Posterior cingulate gyrus (tissue), 11 donors: ENCODE measurements around the gene NLE1.
A peak's percentile ranks its signal among the peaks of the same experiment; 100 is the strongest.
"Not testable (repeated sequence)": the region's sequence is repeated elsewhere in the genome, so short reads cannot be mapped to it uniquely, and the experiment has no call there.

ENCODE experiments used
- DNase-seq, 10 donors: peaks; one replicate each; pipeline versions ENCODE4 v3.0.0 to v3.0.0-alpha.2; 2020 to 2021; ENCODE audit warnings: mixed read lengths in 3 of 10
- intact Hi-C: fragments of 100-400 bp; cut with DNase I; formaldehyde crosslinking; loops from one replicate; pipeline ENCODE4 v1.15.1; 2023

Gene NLE1

DNA sequence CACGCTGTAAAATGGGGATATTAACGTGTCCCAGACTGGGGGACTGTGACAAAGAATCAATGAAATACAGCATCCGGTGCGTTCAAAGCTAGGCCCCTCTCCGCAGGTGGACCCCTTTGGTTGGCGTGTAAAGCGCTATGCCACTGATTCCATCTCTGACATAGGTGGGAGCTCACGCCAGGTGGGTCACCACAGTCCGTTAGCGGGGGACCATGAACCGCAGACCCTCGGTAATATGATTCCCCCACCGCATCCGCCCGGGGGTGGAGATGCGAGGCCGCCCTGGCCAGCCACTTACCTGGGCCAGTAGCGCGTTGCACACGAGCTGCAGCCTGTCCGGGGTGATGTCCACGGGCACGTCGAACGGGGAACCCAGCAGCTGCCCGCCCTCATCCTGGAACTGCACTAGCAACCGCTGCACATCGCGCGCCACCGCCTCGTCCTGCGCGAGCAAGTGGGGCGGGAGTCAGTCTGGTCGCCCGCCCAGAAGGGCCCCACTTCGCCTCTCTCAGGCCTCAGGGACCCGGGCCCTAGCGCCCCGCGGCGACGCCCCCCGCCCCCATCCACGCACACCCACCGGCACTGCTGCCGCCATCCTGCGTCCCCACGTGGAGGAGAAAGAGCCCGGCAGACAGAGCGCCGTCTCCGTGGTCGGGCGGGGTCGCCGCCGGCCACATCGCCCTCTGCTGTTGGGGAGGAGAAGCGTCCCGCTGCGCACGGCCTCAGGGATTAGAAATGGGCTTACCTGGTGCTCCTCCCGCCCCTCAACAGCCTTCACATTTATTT is at the start of gene NLE1:
Gene NLE1, minus strand, starts transcription at position 623 of the 786 bp plus-strand sequence. Its CDS starts 28 bp downstream, at position 595.
- peak; percentile 74 to 97 (median 86) for DNase-seq
- intact Hi-C loops, result loop anchor here (10.0 kb wide), 1 partner anchor 433 kb away; the partner anchor contains the start of gene PEX12

DNA sequence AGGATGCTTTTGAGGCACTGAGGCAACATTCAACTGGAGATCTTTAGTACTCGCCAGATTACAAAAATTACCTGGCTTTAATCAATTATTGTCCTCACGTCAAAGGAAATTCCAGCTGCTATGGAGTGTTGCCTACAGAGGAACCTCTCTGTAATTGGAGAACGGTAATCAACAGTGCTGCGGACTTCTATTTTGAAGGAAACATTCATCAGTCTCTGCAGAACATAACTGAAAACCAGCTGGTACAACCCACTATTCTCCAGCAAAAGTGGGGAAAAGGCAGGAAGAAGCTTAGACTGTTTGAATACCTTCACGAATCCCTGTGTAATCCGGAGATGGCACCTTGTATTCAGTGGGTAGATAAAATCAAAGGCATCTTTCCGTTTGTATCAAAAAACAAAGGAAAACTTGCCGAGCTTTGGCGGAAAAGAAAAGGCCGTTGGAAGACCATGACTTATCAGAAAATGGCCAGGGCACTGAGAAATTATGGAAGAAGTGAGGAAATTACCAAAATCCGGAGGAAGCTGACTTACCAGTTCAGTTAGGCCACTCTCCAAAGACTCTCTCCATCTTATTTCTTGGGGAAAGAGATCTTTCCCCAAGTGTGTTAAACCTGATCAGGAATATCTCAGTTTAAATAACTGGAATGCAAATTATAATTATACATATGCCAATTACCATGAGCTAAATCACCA is 49.0 kb upstream of the NLE1 start:
- DNase-seq, result no peak
- intact Hi-C loops, result no loop called here

DNA sequence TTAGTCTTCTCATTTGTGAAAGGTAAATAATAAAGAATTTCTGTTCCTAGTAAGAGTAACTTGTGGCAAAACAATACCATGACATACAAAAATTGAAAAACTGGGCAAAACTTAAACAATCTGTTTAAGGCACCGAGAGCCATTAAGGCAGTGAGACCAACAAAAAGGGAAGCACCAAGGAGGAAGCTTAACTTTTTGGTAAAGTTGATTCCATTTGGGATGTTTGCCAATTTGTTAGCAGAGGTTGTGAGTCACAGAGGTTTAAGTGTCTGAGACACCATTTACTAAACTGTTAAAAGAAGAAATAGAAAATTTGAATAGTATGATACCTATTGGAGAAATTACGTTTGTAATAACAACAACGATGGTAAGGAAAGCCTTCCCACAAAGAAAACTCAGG is 47.2 kb upstream of the NLE1 start:
- DNase-seq, result no peak
- intact Hi-C loops, result no loop called here

DNA sequence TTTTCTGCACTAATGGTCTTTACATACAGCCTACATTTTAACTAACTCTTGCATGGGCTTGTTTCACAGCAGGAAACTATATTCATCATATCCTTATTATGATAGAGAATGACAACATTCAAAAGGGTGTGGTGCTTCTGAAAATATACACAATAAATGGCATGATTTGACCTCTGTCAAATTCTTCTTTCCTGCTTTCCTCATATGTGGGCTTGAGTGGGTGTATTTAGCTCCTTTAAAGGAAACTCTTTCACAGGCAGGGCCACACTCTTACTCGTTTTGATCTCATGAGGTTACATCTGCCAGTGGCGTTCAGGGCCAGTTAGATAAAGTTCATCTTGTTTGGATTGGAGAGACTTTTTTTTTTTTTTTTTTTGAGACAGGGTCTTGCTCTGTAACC is 46.0 kb upstream of the NLE1 start:
- intact Hi-C loops, result no loop called here
- DNase-seq, result no peak

DNA sequence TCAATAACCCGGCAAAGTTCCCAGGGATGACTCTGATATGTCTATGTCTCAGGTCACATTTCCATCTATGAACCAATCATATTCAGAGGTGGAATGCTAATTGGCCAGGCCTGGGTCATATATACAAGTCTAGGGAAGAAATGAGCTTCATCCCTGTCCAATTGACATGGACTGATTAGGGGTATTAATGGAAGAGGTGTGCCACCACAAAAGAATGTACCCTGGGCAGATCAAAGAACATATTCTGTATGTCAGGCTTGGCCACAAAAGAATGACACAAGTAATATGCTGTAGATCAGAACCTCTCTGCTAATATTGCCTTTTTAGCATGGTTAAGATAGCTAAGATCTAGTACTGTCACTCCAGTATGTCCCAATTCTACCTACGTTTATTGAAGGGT is 45.4 kb upstream of the NLE1 start:
- DNase-seq, result no peak
- intact Hi-C loops, result no loop called here

DNA sequence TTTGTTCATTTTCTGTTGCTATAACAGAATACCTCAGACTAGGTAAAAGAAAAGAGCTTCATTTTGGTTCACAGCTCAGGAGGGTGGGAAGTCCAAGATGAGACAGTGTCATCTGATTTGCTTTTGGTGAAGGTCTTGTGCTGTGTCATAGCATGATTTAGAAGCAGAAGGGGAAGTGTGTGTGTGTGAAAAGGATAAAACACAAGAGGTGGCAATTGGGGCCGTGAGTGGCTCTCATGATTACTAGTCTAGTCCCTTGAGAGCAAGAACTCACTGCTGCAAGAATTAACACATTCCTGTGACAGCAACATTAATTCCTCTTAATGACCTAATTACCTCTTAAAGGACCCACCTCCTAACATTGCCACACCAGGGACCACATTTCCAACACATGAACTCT is 43.7 kb upstream of the NLE1 start:
- intact Hi-C loops, result no loop called here
- DNase-seq, result no peak

DNA sequence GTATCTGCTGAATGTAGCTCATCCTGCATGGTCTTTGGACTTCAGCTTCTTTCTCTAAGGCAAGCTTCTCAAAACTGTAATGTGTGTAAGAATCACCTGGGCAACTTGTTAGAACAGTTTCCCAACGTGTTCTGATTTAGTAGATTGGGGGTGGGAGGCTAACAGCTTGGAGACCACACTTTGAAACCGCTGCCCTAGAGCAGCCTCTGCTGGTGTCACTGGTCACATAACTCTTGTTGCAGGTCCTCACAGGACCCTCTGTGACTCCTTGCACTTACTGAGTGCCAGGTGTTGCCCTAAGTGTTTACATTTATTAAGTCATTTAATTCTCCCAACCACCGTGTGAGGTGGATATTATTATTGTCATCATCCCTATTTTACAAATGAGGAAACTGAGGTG is 42.2 kb upstream of the NLE1 start:
- no peak for DNase-seq
- intact Hi-C loops, result no loop called here

DNA sequence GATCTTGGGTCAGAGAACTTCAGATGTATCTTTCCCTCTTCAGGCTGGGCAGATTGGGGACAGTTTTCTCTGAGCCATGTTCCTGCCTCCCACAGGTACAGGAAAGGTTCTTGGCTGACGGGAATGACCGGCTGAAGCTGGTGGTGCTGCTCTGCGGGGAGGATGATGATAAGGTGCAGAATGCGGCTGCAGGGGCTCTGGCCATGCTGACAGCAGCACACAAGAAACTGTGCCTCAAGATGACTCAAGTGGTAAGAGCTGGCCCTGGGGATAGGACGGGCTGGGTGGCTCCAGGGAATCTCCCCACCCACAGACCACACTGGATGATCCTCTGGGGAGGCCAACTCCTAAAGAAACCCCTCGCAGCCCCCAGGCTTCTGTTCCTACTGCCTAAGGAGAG is 41.2 kb upstream of the NLE1 start:
- intact Hi-C loops, result no loop called here
- no peak for DNase-seq

DNA sequence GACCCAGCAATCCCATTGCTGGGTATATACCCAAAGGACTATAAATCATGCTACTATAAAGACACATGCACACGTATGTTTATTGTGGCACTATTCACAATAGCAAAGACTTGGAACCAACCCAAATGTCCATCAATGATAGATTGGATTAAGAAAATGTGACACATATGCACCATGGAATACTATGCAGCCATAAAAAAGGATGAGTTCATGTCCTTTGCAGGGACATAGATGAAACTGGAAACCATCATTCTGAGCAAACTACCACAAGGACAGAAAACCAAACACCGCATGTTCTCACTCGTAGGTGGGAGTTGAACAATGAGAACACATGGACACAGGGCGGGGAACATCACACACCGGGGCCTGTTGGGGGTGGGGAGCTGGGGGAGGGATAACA is 37.3 kb upstream of the NLE1 start:
- intact Hi-C loops, DNase-seq: not testable (repeated sequence)

DNA sequence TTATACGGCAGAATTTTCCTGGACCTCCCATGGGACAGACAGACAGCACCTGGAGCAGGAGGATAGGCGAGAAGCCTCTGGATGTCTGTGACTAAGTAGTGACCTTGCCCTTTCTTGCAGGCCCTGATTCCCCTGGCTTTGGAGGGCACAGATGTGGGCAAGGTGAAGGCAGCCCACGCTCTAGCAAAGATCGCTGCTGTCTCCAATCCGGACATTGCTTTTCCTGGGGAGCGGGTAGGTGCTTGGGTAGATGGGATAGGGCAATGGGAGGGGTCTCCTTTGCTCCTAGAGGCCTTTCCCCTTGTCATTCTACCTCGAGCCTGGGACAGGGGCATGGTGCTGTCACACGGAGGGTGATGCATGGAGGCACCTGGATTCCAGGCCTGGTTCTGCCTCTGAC is 34.8 kb upstream of the NLE1 start:
- intact Hi-C loops, result no loop called here
- DNase-seq, result peak in 1 of 10 donors; percentile 42

DNA sequence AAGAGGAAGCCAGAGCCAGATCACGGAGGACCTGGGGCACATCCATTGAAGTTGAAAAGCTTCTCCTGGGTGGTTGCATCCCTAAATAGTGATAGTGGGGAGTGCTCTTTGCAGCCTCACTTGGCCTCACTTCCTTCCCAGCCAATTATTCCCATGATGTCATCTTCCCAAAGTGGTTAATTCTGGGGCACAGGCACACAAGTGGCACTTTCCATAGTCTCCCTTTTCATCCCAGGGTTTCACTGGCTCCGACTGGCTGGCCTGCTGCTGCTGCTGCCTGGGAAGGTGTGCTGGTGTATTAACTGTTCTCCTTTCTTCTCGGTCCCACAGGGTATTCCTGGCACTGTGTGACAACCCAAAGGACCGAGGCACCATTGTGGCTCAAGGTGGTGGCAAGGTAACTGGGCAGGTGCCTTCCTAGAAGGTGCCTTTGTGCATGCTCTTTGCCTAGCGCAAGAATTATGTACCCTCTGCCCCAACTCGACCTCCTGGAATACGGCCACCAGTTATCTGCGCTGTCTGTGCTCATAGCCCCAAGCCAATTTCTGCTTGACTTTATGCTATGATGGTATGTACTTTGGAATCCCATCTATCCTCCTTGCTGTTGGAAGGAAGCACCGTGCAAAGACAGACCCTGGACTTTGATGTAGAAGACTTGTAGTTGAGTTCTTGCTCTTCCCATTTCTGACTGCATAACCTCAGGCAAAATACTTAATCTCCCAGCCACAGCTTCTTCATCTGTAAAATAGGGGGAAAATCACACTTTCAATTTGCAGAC is 33.7 kb upstream of the NLE1 start:
- DNase-seq, result no peak
- intact Hi-C loops, result no loop called here

DNA sequence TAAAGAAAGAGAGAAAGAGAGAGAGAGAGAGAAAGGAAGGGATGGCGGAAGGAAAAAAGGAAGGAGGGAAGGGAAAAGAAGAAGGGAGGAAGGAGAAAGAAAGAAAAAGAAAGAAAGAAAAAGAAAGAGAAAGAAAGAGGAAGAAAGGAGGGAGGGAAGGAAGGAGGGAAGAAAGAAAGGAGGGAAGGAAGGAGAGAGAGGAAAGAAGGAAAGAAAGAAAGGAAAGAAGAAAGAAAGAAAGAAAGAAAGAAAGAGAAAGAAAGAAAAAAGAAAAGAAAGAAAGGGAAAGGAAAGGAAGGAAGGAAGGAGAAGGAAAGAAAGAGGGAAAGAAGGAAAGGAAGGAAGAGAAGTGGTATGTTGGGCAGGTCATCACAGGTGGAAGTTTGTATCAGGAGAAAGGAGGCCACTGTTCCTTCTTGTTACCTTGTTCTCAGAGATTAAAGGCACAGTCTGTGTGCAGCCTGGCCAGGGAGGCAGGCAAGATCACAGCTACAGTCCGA is 32.8 kb upstream of the NLE1 start:
- DNase-seq, result no peak
- intact Hi-C loops, result loop anchor here (5.0 kb wide), 1 partner anchor 362 kb away; the partner anchor contains the start of gene SLFN12L

DNA sequence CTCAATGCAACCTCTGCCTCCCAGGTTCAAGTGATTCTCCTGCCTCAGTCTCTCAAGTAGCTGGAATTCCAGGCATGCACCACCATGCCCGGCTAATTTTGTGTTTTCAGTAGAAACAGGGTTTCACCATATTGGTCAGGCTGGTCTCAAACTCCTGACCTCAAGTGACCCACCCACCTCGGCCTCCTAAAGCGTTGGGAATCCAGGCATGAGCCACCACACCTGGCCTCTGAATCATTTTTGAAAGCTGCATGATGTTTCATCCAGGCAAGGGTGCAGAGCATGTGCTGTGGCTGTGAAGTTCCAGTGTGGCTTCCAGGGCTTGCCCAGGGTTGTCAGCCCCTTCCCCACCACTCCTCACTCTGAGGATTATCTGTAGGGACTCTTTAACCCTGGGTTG is 30.2 kb upstream of the NLE1 start:
- intact Hi-C loops, result loop anchor here (5.0 kb wide), 1 partner anchor 365 kb away; the partner anchor contains the start of gene SLFN12L
- DNase-seq, result not testable (repeated sequence)

DNA sequence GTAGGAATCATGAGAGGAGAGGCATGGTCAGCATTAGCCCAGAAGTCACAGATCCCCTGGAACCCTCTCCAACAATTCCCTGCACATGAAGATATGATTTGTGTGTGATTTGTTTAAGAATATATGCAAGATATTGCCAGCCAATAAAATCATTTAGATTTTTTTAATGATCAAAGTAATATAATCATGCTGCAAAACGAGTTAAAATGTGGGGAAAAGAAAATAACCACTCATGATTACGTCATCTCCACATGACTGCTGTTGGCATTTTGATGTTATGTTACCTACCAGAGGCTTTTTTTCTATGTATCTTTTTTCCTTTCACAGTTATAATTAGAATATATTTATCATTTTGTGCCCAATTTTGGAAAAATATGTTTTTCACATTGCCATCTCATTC is 29.7 kb upstream of the NLE1 start:
- DNase-seq, result no peak
- intact Hi-C loops, result loop anchor here (5.0 kb wide), 1 partner anchor 365 kb away; the partner anchor contains the start of gene SLFN12L

DNA sequence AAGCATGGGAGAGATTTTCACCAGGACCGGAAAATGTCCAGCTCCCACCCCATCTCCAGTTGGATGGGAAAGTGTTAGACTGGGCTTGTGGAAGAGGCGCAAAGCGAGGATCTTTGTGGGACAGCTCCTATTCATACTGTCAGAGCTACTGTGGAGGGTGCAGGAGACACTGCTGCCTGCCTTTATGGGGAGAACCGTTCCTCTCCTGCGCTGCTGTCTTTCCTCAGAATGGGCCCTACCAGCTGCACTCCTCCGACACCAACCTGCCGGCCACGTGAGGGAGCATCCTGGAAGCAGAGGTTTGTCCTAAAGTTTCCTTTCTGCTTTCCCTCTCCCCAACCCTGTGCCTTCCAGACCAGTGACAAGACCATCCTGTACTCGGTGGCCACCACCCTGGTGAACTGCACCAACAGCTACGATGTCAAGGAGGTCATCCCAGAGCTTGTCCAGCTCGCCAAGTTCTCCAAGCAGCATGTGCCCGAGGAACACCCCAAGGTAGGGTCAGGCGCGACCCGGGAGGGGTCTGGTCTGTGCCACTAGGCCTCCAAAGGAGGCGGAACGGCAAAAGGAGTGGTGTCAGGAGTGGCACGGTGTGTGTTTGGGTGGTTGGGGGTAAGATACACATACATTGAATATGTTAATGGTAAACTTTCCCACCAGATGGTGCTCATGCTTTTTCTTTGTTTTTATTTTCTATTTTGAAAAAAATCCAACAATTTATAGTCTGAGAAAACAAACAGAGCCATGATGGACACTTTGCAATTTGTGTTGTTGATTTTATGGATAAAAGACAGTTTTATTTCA is 29.1 kb upstream of the NLE1 start:
- peak in 1 of 10 donors; percentile 73 for DNase-seq
- intact Hi-C loops, result loop anchor here (5.0 kb wide), 1 partner anchor 366 kb away; the partner anchor contains the start of gene SLFN12L

DNA sequence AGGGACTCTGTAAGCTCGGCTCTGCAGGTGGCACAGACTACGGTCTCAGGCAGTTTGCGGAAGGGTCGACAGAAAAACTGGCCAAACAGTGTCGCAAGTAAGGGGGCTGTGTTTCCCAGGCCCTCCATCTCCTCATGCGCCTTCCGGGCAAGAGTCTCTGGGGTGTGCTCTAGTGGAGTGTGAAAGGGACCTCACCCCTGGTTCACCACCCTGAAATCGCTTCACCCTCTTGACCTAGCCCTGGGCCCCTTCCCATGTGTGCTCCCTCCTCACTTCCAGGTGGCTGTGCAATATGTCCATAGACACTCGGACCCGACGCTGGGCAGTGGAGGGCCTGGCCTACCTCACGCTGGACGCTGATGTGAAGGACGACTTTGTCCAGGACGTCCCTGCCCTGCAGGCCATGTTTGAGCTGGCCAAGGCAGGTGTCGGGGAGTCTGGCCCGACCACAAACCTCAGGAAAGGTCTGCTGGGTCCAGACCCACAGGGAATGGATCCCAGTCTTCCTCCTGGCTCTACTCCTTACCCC is 27.8 kb upstream of the NLE1 start:
- DNase-seq, result no peak
- intact Hi-C loops, result loop anchor here (5.0 kb wide), 1 partner anchor 367 kb away; the partner anchor contains the start of gene SLFN12L

DNA sequence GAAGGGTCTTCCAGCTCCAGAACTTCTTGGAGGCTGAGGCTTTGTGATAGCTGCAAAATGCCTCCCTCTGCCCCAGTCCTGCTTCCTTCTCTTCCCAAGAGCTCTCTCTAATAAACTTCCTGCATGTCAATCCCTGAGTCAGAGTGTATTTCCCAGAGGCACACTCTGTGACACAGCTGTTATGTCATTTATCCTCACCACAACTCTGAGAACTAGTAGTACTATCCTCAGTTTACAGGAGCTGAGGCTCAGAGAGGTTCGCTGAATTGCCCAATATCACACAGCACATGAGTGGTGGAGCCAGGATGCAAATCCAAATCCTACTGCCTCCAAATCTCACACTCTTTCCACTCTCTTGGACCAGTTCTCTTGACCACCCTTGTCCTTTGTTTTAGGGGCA is 25.6 kb upstream of the NLE1 start:
- intact Hi-C loops, result no loop called here
- DNase-seq, result no peak

DNA sequence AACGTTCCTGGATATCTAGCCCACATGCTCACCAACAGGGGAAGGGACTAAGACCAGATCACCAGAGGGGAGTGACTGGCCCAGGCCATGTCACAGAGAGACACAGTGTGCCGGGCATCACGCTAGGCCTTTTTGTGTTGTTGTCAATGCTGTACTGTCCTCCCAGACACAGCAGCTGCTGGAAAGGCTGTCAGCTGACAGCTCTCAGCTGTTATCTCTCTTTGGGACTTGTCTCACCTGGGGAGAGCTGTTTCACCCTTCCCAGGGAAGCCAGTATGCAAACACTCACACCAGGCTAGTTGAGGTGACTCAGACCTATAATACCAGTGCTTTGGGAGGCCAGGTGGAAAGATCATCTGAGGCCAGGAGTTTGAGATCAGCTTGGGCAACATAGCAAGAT is 24.9 kb upstream of the NLE1 start:
- peak in 1 of 10 donors; percentile 50 for DNase-seq

DNA sequence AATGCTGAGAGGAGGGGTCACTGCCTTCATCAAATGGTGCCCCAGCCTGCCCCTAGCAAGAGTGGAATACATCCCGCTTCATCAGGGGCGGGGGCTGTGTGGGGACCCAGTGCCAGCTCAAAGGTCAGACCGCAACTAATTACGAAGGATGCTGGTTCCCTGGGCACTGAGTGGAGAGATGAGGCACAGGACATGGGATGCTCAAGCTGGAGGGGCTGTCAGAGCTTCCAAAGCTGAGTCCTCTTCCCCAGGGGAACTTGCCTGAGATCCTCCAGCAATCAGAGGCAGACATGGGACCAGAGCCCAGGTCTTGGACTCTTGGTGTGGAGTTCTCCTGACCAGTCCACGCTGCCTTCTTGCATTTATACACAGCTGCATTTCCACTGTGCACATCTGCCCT is 24.4 kb upstream of the NLE1 start:
- intact Hi-C loops, result no loop called here
- no peak for DNase-seq

More for the DNA sequence above, 24.9 kb upstream of the NLE1 start:
- intact Hi-C loops, result no loop called here

DNA sequence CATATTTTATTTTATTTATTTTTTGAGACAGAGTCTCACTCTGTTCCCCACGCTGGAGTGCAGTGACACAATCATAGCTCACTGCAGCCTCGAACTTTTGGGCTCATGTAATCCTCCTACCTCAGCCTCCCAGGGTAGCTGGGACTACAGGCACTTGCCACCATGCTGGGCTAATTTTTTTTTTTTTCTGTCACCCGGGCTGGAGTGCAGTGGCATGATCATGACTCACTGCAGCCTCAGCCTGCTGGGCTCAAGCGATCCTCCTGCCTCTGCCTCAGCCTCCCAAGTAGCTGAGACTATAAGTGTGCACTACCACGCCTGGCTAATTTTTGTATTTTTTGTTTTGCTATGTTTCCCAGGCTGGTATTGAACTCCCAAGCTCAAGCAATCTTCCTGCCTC is 22.6 kb upstream of the NLE1 start:
- DNase-seq, result no peak
- intact Hi-C loops, result no loop called here
